ENCODE results near the gene AKAP17A. TPM values are rescaled to one million over a fixed set of nuclear protein-coding genes. Genes with fewer than 3 reads are reported as not detected.

AKAP17A gene
- total and polyA plus RNA-seq, 2 of the 8 experiments (the other 6 are each of a cell fraction or from before 2014, with no cell fraction given) = 14.0 to 41.2 TPM

- H3K18ac ChIP-seq (ENCODE audit: extremely low read depth, low read length) = no peak overlapping the region
- H3K4me1 ChIP-seq (replicated peaks in 1 of 4; ENCODE audit: control insufficient read depth in 3 of 4, insufficient read depth in 4 of 4, low read length in 3 of 4) = no peaks in the 10 kb centered on the region
- H2BK120ac ChIP-seq (replicated peaks; ENCODE audit: low read depth, low read length) = no peak overlapping the region
- H4K5ac ChIP-seq (ENCODE audit: insufficient read length, low read depth, low read length) = no peak overlapping the region
- no peak overlapping the region for H3K56ac ChIP-seq (replicated peaks; ENCODE audit: insufficient read length, low read depth, low read length)
- 57% methylated on average over 4 of the region's 4 CpGs; no CpG with 5 or more reads in 1 of the 2 experiments for WGBS, 2 experiments (ENCODE audit: extremely low coverage in 1 of 2, insufficient coverage in 1 of 2, insufficient read length in 1 of 2, insufficient replicate concordance in 2 of 2, low coverage in 1 of 2, low lambda C conversion rate in 2 of 2, missing lambda C conversion rate in 1 of 2)
- no peak overlapping the region for H2BK5ac ChIP-seq (ENCODE audit: low read depth, low read length)
- no peak overlapping the region for H3K9ac ChIP-seq (replicated peaks in 1 of 4; ENCODE audit: extremely low read depth in 1 of 4, low read depth in 3 of 4, low read length in 3 of 4)
- FAIRE-seq (no peak), DNase-seq (ENCODE audit: low read depth in 1 of 2, low spot score in 2 of 2) (peak; percentile 33 to 86)
- CTCF ChIA-PET (ENCODE audit: partially characterized antibody) = no interaction called here
- no peak overlapping the region for H4K8ac ChIP-seq (ENCODE audit: extremely low read depth, insufficient read depth, low read length)
- no peaks in the 10 kb centered on the region for H3K27me3 ChIP-seq (replicated peaks in 1 of 4; ENCODE audit: control insufficient read depth in 3 of 4, extremely low read depth in 1 of 4, insufficient read depth in 3 of 4, low read length in 3 of 4)
- H3K23ac ChIP-seq (ENCODE audit: insufficient read length) = no peak overlapping the region
- H3K14ac ChIP-seq (ENCODE audit: insufficient read length) = no peak overlapping the region
- no peak overlapping the region for H2BK15ac ChIP-seq (ENCODE audit: low read length)
- H3K4me2 ChIP-seq (ENCODE audit: insufficient read depth in 1 of 2, low read depth in 2 of 2, low read length in 2 of 2) = no peak overlapping the region
- H3K23me2 ChIP-seq (ENCODE audit: low read depth, low read length) = peaks cover 13% of the 10 kb centered on the region; the same call in 1 of the 2 replicates
- H3K79me1 ChIP-seq (ENCODE audit: low read depth, low read length) = no peaks in the 10 kb centered on the region
- no peak overlapping the region for H2BK12ac ChIP-seq (ENCODE audit: low read depth, low read length)
- no peak overlapping the region for H2AFZ ChIP-seq (ENCODE audit: low read length)
- H2BK20ac ChIP-seq (ENCODE audit: low read length) = no peak overlapping the region
- no peak overlapping the region for H3K4ac ChIP-seq (replicated peaks; ENCODE audit: insufficient read length, low read depth, low read length)
- TF ChIP-seq SP2 (IDR thresholded peaks at IDR 0.05; ENCODE audit: low read length) = no peak
- peak; percentile 71 to 75 for TF ChIP-seq RAD21 (IDR thresholded peaks at IDR 0.05 in 1 of 2, conservative IDR thresholded peaks at IDR 0.05 in 1 of 2; ENCODE audit: low read depth in 2 of 2, low read length in 2 of 2)
- TF ChIP-seq, protein P1, sequence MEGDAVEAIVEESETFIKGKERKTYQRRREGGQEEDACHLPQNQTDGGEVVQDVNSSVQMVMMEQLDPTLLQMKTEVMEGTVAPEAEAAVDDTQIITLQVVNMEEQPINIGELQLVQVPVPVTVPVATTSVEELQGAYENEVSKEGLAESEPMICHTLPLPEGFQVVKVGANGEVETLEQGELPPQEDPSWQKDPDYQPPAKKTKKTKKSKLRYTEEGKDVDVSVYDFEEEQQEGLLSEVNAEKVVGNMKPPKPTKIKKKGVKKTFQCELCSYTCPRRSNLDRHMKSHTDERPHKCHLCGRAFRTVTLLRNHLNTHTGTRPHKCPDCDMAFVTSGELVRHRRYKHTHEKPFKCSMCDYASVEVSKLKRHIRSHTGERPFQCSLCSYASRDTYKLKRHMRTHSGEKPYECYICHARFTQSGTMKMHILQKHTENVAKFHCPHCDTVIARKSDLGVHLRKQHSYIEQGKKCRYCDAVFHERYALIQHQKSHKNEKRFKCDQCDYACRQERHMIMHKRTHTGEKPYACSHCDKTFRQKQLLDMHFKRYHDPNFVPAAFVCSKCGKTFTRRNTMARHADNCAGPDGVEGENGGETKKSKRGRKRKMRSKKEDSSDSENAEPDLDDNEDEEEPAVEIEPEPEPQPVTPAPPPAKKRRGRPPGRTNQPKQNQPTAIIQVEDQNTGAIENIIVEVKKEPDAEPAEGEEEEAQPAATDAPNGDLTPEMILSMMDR (IDR thresholded peaks at IDR 0.05; ENCODE audit: control extremely low read depth in 1 of 3, insufficient read depth in 1 of 3, low read depth in 1 of 3, low read length in 3 of 3) = peak; percentile 62 to 77 (median 72)
- H3K79me2 ChIP-seq (ENCODE audit: control insufficient read depth in 1 of 2, insufficient read depth in 2 of 2, low read length in 2 of 2) = no peaks in the 10 kb centered on the region
- H3K9me3 ChIP-seq (ENCODE audit: insufficient read depth in 2 of 2, low read depth in 1 of 2, low read length in 1 of 2) = peaks cover 0 to 3% of the 10 kb centered on the region in 2 experiments; a peak in 2 of 4 replicates
- no peak overlapping the region for H3K4me3 ChIP-seq (ENCODE audit: extremely low read depth in 1 of 4, insufficient read depth in 2 of 4, low read depth in 3 of 4, low read length in 4 of 4)
- POLR2A ChIA-PET (ENCODE audit: partially characterized antibody) = no interaction called here
- H2AK5ac ChIP-seq (ENCODE audit: low read depth, low read length) = no peak overlapping the region
- H3K27ac ChIP-seq (ENCODE audit: low read depth, low read length) = no peak overlapping the region
- no peak overlapping the region for H4K91ac ChIP-seq (replicated peaks; ENCODE audit: insufficient read length, low read length)
- H3K36me3 ChIP-seq (ENCODE audit: control insufficient read depth in 2 of 4, insufficient read depth in 4 of 4, low read length in 3 of 4) = no peaks in the 10 kb centered on the region
- no peaks in the 10 kb centered on the region for H4K20me1 ChIP-seq (replicated peaks in 1 of 2; ENCODE audit: control insufficient read depth in 1 of 2, insufficient read depth in 2 of 2, low read length in 2 of 2)
These were observed 10.3 kb upstream of the AKAP17A start for GRCh38 chrX:1581132-1581531.

Measured in H1 (cell line).